NT2/D1 (cell line): ENCODE data around the gene AUH.

Experiments used
- DNase-seq: peaks from one replicate; pipeline ENCODE4 v3.0.0-alpha.2; 2011; ENCODE audit warnings: low read depth, low spot score
- H3K27me3 ChIP-seq: 2 replicates; pipeline ENCODE4 v1.6.0; 2011; ENCODE audit warnings: mild to moderate bottlenecking; ENCODE audit not compliant: insufficient read length, insufficient read depth
- H3K36me3 ChIP-seq: 2 replicates; pipeline ENCODE4 v1.6.1; 2011; ENCODE audit warnings: mild to moderate bottlenecking, low read length, mixed read lengths; ENCODE audit not compliant: insufficient read depth, insufficient read length
- H3K4me1 ChIP-seq: 2 replicates; pipeline ENCODE4 v1.5.1; 2011; ENCODE audit not compliant: insufficient read depth, insufficient read length
- H3K4me3 ChIP-seq: 2 replicates; pipeline ENCODE4 v1.5.1; 2011; ENCODE audit warnings: low read depth; ENCODE audit not compliant: insufficient read length
- H3K9ac ChIP-seq: 2 replicates; pipeline ENCODE4 v1.6.0; 2011; ENCODE audit warnings: low read depth; ENCODE audit not compliant: insufficient read length
- H3K9me3 ChIP-seq: 2 replicates; pipeline ENCODE4 v1.5.1; 2011; ENCODE audit warnings: mild to moderate bottlenecking, low read length; ENCODE audit not compliant: insufficient read depth
- SUZ12 ChIP-seq: IDR thresholded peaks from 2 replicates; pipeline ENCODE4 v1.6.1; 2011; ENCODE audit not compliant: insufficient read length, insufficient read depth; ENCODE audit errors: extremely low read depth
- YY1 ChIP-seq: IDR thresholded peaks from 2 replicates; pipeline ENCODE4 v1.6.1; 2011; ENCODE audit not compliant: insufficient read length, insufficient read depth
- ZNF274 ChIP-seq: IDR thresholded peaks from 2 replicates; pipeline ENCODE4 v1.6.1; 2011; ENCODE audit warnings: mild to moderate bottlenecking, low read depth, low read length

The AUH gene

DNA sequence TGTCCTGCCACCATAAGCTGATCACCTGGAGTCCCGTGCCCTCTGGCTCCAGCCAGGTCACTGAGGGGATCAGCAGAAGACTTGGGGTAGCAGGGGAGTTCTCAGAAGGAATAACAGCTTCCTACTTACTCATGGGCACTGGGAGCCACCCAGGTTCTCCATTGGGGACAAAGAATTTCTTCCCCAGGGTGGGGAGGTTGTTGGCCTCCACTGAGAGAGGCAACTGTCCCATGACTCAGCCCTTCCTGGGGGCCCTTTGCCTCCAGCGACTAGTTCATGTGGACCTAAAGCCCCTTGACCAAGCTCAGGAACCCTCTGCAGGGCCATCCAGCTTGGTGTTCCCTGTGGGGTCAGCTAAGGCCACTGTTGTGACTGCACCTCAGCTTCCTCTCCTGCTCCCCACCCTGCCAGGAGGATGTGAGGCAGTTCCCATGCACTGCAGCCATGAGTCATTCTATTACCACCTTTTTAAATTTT lies 175.0 kb downstream of the AUH start:
- no peak overlapping the region for H3K9ac ChIP-seq
- no peaks in the 10 kb centered on the region for H3K27me3 ChIP-seq
- no peaks in the 10 kb centered on the region for H3K4me1 ChIP-seq
- no peak overlapping the region for H3K4me3 ChIP-seq
- no peak for DNase-seq
- TF ChIP-seq ZNF274 (no peak), YY1 (no peak)
- no peaks in the 10 kb centered on the region for H3K36me3 ChIP-seq
- H3K9me3 ChIP-seq = peaks cover 13% of the 10 kb centered on the region; the same call in 1 of the 2 replicates

DNA sequence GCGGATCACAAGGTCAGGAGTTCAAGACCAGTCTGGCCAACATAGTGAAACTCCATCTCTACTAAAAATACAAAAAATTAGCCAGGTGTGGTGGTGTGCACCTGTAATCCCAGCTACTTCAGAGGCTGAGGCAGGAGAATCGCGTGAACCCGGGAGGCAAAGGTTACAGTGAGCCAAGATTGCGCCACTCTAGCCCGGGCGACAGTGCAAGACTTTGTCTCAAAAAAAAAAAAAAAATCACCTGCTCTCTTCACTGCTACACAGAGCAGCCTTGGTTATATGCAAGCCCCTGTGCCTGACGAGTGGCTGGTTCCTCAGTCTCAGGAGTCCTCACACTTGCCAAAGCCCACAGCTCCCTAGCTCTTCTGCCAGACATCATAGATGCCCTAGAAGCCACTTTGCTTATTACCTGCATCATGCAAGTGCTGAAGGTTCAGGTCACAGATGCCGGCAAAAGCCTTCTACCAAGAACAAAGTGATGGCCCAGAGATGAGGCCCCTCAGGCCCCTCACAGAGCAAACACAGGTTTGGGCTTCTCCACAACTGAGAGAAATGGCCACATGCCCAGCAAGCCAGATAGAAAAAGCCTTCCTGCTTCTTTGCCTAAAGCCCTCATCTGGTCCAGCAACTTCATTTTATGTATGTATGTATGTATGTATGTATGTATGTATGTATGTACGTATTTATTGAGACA lies 176.4 kb downstream of the AUH start:
- H3K36me3 ChIP-seq = no peaks in the 10 kb centered on the region
- no peak overlapping the region for H3K4me3 ChIP-seq
- peaks cover 13% of the 10 kb centered on the region; the same call in 1 of the 2 replicates for H3K9me3 ChIP-seq
- no peak for DNase-seq
- no peaks in the 10 kb centered on the region for H3K27me3 ChIP-seq
- TF ChIP-seq YY1 (no peak), SUZ12 (no peak), ZNF274 (no peak)
- no peak overlapping the region for H3K9ac ChIP-seq
- H3K4me1 ChIP-seq = no peaks in the 10 kb centered on the region

DNA sequence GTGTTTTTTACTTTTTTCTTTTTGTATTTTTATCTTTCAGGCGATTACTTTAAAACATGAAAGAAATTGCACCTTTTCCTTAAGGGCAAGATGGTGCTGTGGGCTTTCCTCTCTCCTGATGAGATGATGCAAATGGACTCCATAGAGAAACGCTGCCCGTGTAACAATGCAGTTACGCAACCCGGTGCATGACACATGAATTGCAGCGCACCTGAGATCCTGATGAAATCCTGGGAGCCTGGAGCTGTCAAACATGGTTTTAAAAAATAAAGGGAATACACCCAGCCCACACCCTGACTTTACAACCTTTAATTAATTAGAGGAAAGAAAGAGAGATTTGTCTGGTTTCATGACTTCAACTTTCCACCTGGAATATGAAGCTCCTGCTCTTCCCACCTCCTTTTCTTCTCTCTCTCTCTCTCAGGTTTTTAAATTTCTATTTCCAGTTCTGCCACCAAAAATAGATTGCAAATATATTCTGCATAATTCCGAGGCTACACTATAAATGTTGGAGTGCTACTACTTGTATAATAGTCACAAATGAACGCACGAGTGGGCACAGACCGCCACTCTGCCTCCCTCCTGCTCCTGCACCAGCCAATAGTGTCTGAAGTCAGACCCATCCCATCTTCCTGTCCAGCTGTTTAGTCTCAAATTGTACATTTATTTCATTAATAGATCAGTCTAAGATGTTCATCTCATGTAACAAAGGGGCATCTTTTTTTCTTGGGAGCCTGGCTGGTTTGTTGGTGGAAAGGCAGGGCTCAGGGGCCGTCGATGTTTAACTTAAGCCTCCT lies 179.1 kb downstream of the AUH start:
- H3K27me3 ChIP-seq = no peaks in the 10 kb centered on the region
- no peak overlapping the region for H3K4me3 ChIP-seq
- H3K36me3 ChIP-seq = no peaks in the 10 kb centered on the region
- H3K9me3 ChIP-seq = no peaks in the 10 kb centered on the region
- no peak overlapping the region for H3K9ac ChIP-seq
- no peaks in the 10 kb centered on the region for H3K4me1 ChIP-seq
- no peak for DNase-seq
- TF ChIP-seq YY1 = no peak
- TF ChIP-seq SUZ12 = no peak
- no peak for TF ChIP-seq ZNF274

DNA sequence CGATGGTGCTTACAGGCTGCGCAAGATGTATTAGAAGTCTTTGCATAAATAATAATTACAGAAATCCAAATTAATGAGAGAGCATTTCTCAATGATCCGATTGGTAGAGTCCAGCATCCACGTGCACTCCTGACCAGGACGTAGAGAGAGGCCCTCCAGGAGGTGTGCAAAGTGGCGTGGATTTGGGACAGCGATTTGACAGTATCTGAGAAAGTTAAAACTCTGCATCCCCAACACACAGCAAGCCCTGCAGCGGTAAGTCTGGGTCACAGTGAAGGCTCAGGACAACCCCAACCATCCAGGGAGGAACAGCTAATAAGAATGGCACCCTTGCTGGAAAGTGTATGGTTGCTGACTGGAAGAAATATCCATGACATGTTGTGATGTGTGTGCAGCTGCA lies 180.2 kb downstream of the AUH start:
- Histone ChIP-seq H3K36me3 (no peaks in the 10 kb centered on the region), H3K4me3 (no peak overlapping the region), H3K4me1 (no peaks in the 10 kb centered on the region), H3K9me3 (no peaks in the 10 kb centered on the region), H3K27me3 (no peaks in the 10 kb centered on the region), H3K9ac (no peak overlapping the region)
- DNase-seq = no peak
- TF ChIP-seq SUZ12 (no peak), YY1 (no peak)

DNA sequence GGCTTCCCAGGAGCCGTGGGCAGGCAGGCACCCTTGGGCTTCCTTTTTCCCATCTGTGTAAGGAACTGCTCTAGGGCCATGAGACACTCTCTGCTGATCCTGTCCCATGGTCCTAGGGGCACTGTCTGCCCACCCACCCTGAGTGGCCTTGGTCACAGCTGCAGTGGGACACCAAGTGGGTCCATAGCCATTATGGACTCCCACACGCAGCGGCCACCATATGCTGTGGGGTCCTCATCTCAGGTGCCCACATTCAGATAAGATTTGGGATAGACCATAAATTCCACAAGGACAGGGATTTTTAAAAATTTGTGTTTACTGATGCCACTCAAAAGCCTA lies 180.8 kb downstream of the AUH start:
- Histone ChIP-seq H3K4me1 (no peaks in the 10 kb centered on the region), H3K9ac (no peak overlapping the region), H3K9me3 (no peaks in the 10 kb centered on the region), H3K36me3 (no peaks in the 10 kb centered on the region), H3K4me3 (no peak overlapping the region), H3K27me3 (no peaks in the 10 kb centered on the region)
- DNase-seq = no peak
- TF ChIP-seq SUZ12 = no peak
- no peak for TF ChIP-seq YY1
- no peak for TF ChIP-seq ZNF274

DNA sequence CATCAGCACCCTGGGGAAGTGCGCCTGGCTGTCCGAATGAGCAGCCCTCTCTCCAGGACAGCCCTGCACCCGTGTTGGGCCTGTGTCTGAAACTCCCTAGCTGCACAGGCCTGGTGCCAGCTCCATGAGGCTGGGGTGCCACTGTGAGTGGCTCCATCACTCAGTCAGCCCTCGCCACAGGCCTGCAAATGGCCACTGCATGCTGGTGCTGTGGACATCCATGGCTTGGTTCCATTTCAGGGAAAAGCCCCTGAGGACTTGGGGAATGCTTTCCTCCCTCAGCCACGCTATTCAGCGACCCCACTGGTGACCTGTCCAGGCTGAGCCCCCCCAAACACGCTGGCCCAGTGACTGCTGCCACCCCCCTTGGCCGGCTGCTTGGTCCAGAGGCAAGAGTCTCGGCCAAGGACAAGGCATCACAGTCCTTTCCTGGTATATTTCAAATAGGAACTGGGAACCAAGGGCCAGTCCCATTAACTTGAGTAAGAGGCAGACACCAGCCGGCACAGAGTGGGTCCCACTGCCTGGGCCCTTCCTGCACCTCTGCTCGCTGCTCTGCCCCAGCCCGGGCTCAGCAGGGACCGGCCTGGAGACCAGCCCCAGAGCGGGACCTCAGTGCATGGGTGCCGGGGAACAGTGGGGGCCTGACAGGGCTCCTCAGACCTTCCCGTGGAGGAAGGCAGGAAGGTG lies 181.3 kb downstream of the AUH start:
- H3K4me1 ChIP-seq = no peaks in the 10 kb centered on the region
- no peaks in the 10 kb centered on the region for H3K27me3 ChIP-seq
- no peak overlapping the region for H3K9ac ChIP-seq
- DNase-seq = no peak
- TF ChIP-seq ZNF274 = no peak
- no peak for TF ChIP-seq SUZ12
- TF ChIP-seq YY1 = no peak
- H3K4me3 ChIP-seq = no peak overlapping the region
- no peaks in the 10 kb centered on the region for H3K9me3 ChIP-seq
- no peaks in the 10 kb centered on the region for H3K36me3 ChIP-seq
